Measurements from ENCODE around the gene WNT2B.

WNT2B gene

GRCh38 chr1:112505400-112505785, 3.4 kb upstream of the WNT2B start:
- DNase-seq, result no peak

GRCh38 chr1:112505878-112506277, 2.9 kb upstream of the WNT2B start:
- no peak for DNase-seq

- DNase-seq, result no peak
Observed at GRCh38 chr1:112506306-112506705, 2.5 kb upstream of the WNT2B start.

DNA sequence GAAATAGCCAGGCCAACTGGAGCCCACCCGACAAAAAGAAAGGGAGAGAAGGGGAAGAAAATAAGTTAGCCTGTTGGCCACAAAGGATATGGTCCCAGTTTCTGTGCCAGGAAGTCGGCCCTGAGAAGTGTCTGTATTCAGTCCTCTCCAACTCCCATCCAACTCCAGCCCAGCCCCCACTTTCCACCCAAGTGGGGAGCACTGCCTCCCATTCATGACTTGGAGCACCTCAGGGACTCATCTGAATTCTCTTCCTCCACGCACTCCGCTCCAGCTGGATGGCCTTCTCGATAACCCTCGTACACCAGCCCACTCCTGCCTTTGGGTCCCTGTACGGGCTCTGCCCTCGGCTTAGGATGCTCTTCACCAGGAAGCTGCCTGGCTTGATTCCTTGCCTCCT, 2.0 kb upstream of the WNT2B start:
- DNase-seq, result no peak

DNA sequence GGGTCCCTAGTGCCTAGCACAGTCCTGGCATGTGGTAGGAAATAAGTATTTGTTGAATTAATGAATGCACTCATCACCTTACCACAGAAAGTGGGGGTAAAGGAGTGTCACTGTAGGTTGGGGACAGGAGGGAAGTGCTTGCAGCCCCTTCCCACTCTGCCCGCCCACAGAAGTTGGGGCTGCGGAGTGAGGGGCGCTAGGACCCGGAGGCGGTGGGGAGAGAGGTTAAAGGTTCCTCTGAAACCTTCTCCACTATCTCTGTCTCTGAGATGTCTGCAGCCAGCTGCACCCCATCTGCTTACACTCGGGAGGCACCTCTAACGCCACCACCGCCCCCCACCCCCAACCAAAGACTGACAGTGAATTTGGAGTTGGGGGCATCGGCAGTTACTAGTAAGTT, 1.4 kb upstream of the WNT2B start:
- no peak for DNase-seq

DNA sequence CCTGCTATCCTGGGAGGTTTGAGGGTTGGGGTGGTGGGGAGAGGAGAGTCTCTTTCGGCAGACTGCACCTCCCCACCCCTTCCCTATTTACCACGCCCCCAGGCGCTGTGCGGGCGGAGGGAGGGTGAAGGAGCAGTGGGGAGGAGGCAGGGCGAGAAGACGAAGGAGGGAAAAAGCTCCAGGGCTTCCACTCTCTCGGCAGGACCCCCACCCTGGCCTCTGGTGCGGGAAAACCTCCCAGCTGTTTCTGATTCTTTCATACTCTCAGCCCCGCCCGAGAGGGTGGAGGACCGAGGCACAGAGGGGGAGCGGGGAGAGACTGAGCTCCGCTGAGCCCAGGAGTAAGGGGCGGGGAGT, 866 bp upstream of the WNT2B start:
- DNase-seq, result no peak

DNA sequence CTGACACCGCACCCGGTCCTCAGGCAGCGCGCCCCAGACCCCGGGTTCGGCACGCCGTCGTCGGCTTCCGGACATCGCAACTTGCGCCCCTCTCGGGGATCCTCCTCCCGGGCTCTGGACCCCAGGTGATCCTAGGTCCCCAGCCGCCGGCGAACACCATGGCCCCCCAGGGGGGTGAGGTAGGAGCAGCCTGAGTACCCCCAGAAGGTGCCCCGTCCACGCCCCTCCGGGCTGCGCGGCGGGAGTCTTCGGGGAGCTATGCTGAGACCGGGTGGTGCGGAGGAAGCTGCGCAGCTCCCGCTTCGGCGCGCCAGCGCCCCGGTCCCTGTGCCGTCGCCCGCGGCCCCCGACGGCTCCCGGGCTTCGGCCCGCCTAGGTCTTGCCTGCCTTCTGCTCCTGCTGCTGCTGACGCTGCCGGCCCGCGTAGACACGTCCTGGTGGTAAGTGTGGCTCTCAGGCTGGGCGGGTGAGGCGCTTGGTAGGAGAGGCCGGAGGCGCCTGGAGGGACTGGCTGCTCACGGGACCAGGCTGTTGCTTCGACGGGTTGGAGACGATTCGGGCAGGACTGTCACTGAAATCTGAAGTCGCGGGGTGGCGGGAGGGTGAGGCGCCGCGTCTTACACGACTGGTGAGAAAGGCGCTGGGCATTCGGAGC, 367 bp downstream of the WNT2B start:
- no peak for DNase-seq

GRCh38 chr1:112509660-112510178, 954 bp downstream of the WNT2B start:
- DNase-seq, result no peak

GRCh38 chr1:112510340-112510739, 1.6 kb downstream of the WNT2B start:
- DNase-seq, result no peak

GRCh38 chr1:112511897-112512296, 3.1 kb downstream of the WNT2B start:
- DNase-seq, result no peak

- no peak for DNase-seq
Observed at GRCh38 chr1:112513112-112513870, 4.5 kb downstream of the WNT2B start.

DNA sequence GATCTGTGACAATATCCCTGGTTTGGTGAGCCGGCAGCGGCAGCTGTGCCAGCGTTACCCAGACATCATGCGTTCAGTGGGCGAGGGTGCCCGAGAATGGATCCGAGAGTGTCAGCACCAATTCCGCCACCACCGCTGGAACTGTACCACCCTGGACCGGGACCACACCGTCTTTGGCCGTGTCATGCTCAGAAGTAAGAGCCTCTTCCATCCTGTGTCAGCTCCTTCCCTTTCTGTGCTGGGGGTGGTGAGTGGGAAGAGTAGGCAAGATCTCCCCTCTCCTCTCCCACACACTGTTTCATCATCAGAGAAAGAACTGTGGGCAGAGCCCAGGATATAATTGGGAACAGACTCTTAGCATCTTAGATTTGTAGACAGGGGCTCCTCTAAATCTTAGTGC, 6.1 kb downstream of the WNT2B start:
- DNase-seq, result no peak

- no peak for DNase-seq
Observed at GRCh38 chr1:112515311-112516009, 6.7 kb downstream of the WNT2B start.

DNA sequence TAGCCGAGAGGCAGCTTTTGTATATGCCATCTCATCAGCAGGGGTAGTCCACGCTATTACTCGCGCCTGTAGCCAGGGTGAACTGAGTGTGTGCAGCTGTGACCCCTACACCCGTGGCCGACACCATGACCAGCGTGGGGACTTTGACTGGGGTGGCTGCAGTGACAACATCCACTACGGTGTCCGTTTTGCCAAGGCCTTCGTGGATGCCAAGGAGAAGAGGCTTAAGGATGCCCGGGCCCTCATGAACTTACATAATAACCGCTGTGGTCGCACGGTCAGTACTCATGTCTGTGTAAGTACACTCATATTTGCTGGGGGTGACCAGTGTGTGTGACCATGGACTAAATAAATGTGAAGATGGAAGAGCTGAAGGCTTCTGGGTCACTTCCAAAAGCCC, 7.4 kb downstream of the WNT2B start:
- DNase-seq, result no peak

DNA sequence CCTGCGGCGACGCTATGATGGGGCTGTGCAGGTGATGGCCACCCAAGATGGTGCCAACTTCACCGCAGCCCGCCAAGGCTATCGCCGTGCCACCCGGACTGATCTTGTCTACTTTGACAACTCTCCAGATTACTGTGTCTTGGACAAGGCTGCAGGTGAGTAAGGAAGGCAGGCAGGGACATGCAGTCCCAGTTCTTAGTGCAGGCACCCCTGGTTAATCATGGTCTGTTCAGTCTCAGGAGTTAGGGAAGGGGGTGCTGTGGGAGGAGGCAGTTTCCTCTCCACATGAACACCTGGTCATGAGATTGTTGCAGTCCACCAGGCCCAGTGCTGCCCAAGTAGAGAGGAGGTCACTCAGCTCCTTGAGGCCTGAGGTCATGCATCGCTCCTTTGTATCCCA, 8.5 kb downstream of the WNT2B start:
- no peak for DNase-seq

DNA sequence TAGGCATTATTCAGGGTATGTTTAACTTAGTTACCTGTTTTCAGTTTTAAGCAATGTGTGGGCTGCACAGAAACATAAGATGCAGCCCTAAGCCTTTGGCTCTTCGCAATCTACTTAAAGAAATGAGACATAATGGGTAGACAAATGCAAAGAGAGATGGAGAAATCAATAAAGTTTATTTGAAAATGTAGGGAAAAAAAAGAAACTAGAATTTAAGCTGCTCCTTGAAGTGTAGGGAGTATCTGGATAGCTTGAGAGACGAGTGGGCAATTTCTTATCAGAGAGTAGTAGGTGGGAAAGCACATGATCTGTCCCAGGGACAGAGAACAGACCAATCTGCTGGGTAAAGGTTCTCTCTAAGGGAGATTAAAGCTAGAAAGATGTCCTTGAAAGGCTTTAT, 8.9 kb downstream of the WNT2B start:
- DNase-seq, result no peak

DNA sequence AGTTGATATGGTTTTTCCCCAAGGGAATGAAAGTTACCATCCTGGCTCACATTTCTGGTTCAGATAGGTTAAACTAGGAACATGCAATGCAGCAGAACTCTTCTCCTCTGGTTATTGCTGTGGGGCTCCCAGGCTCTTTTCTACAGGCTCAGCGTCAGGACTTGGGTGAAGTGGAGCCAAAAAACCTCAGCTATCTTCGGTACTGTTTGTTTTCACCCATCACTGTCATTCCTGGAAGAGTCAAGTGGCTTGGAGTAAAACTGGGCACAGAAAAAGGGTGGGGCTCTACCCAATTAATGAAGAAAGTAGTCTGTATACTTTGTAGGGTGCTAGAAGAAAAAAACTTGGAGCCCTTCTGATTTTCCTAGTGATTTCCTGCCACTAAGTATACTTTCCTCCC, 9.4 kb downstream of the WNT2B start:
- no peak for DNase-seq

- no peak for DNase-seq
Observed at GRCh38 chr1:112520166-112520565, 11.4 kb downstream of the WNT2B start.

DNA sequence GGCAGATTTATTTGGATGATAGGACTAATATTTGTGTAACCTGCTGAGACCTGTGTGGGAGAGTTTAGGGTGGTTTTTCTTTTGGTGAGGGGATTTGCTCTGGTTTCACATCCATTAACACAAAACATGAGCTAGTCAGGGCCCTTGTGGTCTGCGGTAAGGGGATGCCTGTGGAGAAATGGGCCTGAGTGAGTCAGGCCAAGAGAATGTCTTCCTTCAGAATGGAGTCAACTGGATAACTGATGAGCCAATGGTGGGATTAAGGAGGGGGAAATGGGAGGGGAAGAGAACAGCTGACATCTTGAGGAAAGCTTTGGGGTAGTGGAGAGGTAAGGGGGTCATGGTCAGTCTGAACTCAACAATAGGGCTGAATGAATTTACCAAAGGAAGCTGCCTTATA, 13.9 kb downstream of the WNT2B start:
- no peak for DNase-seq

GRCh38 chr1:112524251-112524650, 15.5 kb downstream of the WNT2B start:
- DNase-seq, result no peak

- DNase-seq, result no peak
Observed at GRCh38 chr1:112524986-112525385, 16.2 kb downstream of the WNT2B start.

DNA sequence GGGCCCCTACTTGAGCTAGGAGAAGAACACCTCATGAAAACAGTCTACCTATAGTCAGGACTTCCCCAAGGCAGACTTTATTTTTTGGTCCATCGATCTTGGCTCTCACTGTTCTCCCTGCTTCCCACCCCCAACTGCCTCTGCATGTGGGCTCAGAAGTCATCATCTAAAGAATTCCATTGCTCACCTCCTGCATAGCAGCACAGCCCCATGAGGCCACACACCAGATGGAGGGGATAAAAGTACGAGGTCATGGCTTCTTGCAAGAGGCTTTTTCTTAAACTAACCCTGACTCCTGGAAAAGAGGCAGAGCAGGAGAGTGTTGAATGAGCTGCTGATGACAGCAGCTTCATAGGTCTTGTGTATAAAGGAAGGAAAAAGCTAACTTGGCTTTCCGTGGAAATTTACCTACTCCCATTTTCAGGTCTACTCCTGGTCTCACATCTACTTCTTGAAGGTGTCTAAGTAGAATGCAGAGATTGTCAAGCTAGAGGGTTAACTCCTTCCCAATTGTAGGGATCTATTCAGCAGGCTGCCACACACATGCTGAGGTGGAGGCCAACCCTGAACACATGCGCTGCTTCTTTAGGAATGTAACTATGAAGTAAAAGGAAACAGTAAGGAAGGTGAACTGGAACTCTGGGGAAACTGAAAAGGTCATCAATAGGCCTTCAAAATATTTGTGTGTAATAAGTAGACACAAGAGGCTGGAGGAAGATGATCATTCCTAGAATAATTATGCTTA, 18.7 kb downstream of the WNT2B start:
- DNase-seq, result no peak

GRCh38 chr1:112528076-112528475, 19.3 kb downstream of the WNT2B start:
- no peak for DNase-seq
